IMR-90 (cell line): Measurements from ENCODE around the gene PPM1A. TPM values are rescaled to one million over a fixed set of nuclear protein-coding genes. Genes with fewer than 3 reads are reported as not detected.

ENCODE experiments used
- ATAC-seq: fragments of 200-7000 bp; cut with Tn5 transposase; 2 replicates; pipeline ENCODE4 v1.9.1; 2020; ENCODE audit warnings: low read depth, mild to moderate bottlenecking, moderate library complexity
- BruUV-seq: library from RNA; stranded (reverse); fragments of 400-500 nt; replicated peaks from 2 replicates; lab custom pipeline; 2021; lab: Mats Ljungman, UMichigan
- CTCF ChIA-PET: fragments of 300-600 bp; formaldehyde crosslinking; extraction: SDS; loops from one replicate; lab custom pipeline; 2021; ENCODE audit warnings: antibody characterized with exemption; lab: Yijun Ruan, JAX
- POLR2A ChIA-PET: fragments of 300-600 bp; sonication (Branson Sonifier 250); formaldehyde crosslinking; loops from one replicate; lab custom pipeline; 2022; ENCODE audit warnings: antibody characterized with exemption; ENCODE audit not compliant: unreplicated experiment; lab: Charles Lee
- DNase-seq: peaks from one replicate; pipeline ENCODE4 v3.0.0; 2013
- H2AFZ ChIP-seq: replicated peaks from 2 replicates; pipeline ENCODE3; 2013; ENCODE audit warnings: low read length, mild to moderate bottlenecking; ENCODE audit not compliant: poor library complexity
- H2AK5ac ChIP-seq: 2 replicates; pipeline ENCODE4 v1.6.1; 2013; ENCODE audit warnings: low read depth, low read length, inconsistent platforms
- H2AK9ac ChIP-seq: replicated peaks from 2 replicates; pipeline ENCODE3; 2013; ENCODE audit warnings: mild to moderate bottlenecking, low read depth, low read length, moderate library complexity; ENCODE audit not compliant: poor library complexity
- H2BK120ac ChIP-seq: 2 replicates; pipeline ENCODE4 v1.6.1; 2013; ENCODE audit warnings: low read depth, low read length, inconsistent platforms
- H2BK15ac ChIP-seq: 3 replicates; pipeline ENCODE4 v1.6.1; 2013; ENCODE audit warnings: low read depth, low read length, inconsistent platforms
- H2BK20ac ChIP-seq: 2 replicates; pipeline ENCODE4 v1.6.1; 2013; ENCODE audit warnings: low read depth, mild to moderate bottlenecking, inconsistent platforms, low read length, moderate library complexity
- H2BK5ac ChIP-seq: 2 replicates; pipeline ENCODE4 v1.6.1; 2013; ENCODE audit warnings: mild to moderate bottlenecking, low read depth, low read length, inconsistent platforms; ENCODE audit not compliant: poor library complexity, severe bottlenecking
- H3K14ac ChIP-seq: replicated peaks from 2 replicates; pipeline ENCODE4 v1.6.1; 2013; ENCODE audit warnings: low read depth, low read length, inconsistent platforms
- H3K18ac ChIP-seq: 2 replicates; pipeline ENCODE4 v1.6.1; 2013; ENCODE audit warnings: low read depth, low read length, control low read depth
- H3K23ac ChIP-seq: 2 replicates; pipeline ENCODE4 v1.6.1; 2013; ENCODE audit warnings: low read depth, low read length, inconsistent platforms
- H3K27ac ChIP-seq: 2 replicates; pipeline ENCODE4 v1.5.1; 2013; ENCODE audit warnings: mild to moderate bottlenecking, control low read depth, low read length; ENCODE audit not compliant: insufficient read depth
- H3K27me3 ChIP-seq: 2 replicates; pipeline ENCODE4 v1.6.1; 2013; ENCODE audit warnings: low read length; ENCODE audit not compliant: control insufficient read depth, insufficient read depth
- H3K36me3 ChIP-seq: 2 replicates; pipeline ENCODE4 v1.6.1; 2013; ENCODE audit warnings: low read length, mixed read lengths; ENCODE audit not compliant: control insufficient read depth, insufficient read depth
- H3K4ac ChIP-seq: 2 replicates; pipeline ENCODE4 v1.6.1; 2013; ENCODE audit warnings: low read depth, low read length, inconsistent platforms
- H3K4me1 ChIP-seq: 2 replicates; pipeline ENCODE4 v1.6.1; 2013; ENCODE audit warnings: low read length, mixed read lengths; ENCODE audit not compliant: control insufficient read depth, insufficient read depth
- H3K4me2 ChIP-seq: 2 replicates; pipeline ENCODE4 v1.6.1; 2013; ENCODE audit warnings: low read depth, mild to moderate bottlenecking, control low read depth, low read length, moderate library complexity
- H3K4me3 ChIP-seq: 2 replicates; pipeline ENCODE4 v1.5.1; 2013; ENCODE audit warnings: low read depth, mild to moderate bottlenecking, control low read depth, low read length, moderate library complexity; ENCODE audit not compliant: insufficient read depth
- H3K56ac ChIP-seq: 2 replicates; pipeline ENCODE4 v1.6.1; 2013; ENCODE audit warnings: low read length, inconsistent platforms; ENCODE audit not compliant: insufficient read depth; ENCODE audit errors: extremely low read depth
- H3K79me1 ChIP-seq, 2 experiments: 2 replicates each; pipeline ENCODE4 v1.6.1; 2013; ENCODE audit warnings: low read length in 2 of 2, inconsistent platforms in 1 of 2, low read depth in 1 of 2
- H3K9ac ChIP-seq: 2 replicates; pipeline ENCODE4 v1.6.1; 2013; ENCODE audit warnings: low read depth, low read length, control low read depth
- H3K9me1 ChIP-seq: 2 replicates; pipeline ENCODE4 v1.6.1; 2013; ENCODE audit warnings: low read length, inconsistent platforms; ENCODE audit not compliant: insufficient read depth
- H3K9me3 ChIP-seq: 2 replicates; pipeline ENCODE4 v1.6.1; 2013; ENCODE audit warnings: low read length; ENCODE audit not compliant: control insufficient read depth, insufficient read depth
- H4K20me1 ChIP-seq: 2 replicates; pipeline ENCODE4 v1.6.1; 2013; ENCODE audit warnings: low read length, inconsistent platforms; ENCODE audit not compliant: insufficient read depth
- H4K5ac ChIP-seq: 2 replicates; pipeline ENCODE4 v1.6.1; 2013; ENCODE audit warnings: mild to moderate bottlenecking, low read depth, low read length, control low read depth
- H4K8ac ChIP-seq, 2 experiments: 2 replicates each; pipeline ENCODE4 v1.6.1; 2013; ENCODE audit warnings: low read depth in 2 of 2, low read length in 2 of 2, control low read depth in 1 of 2, inconsistent platforms in 1 of 2
- H4K91ac ChIP-seq: 2 replicates; pipeline ENCODE4 v1.6.1; 2013; ENCODE audit warnings: low read depth, low read length, inconsistent platforms; ENCODE audit not compliant: insufficient read depth
- BHLHE40 ChIP-seq: fragments of 150-350 bp; IDR thresholded peaks from 2 replicates; pipeline ENCODE4 v1.6.1; 2016; ENCODE audit warnings: mild to moderate bottlenecking, low read depth, low read length
- CHD1 ChIP-seq: IDR thresholded peaks from 2 replicates; pipeline ENCODE4 v1.6.1; 2012; ENCODE audit warnings: low read depth, low read length, improper control_type of control experiment
- CTCF ChIP-seq: conservative IDR thresholded peaks from 2 replicates; pipeline ENCODE4 v1.5.1; 2012; ENCODE audit warnings: mild to moderate bottlenecking, low read depth, low read length, improper control_type of control experiment
- ELK1 ChIP-seq: fragments of 150-350 bp; IDR thresholded peaks from 2 replicates; pipeline ENCODE4 v1.6.1; 2016; ENCODE audit warnings: low read depth, mild to moderate bottlenecking, low read length, moderate library complexity, borderline replicate concordance
- MAFK ChIP-seq: IDR thresholded peaks from 2 replicates; pipeline ENCODE4 v1.6.1; 2012; ENCODE audit warnings: low read depth, low read length, improper control_type of control experiment
- POLR2A ChIP-seq: IDR thresholded peaks from 2 replicates; pipeline ENCODE4 v1.6.1; 2012; ENCODE audit warnings: mild to moderate bottlenecking, low read depth, low read length
- RAD21 ChIP-seq: IDR thresholded peaks from 2 replicates; pipeline ENCODE4 v1.6.1; 2012; ENCODE audit warnings: low read length, improper control_type of control experiment
- WGBS, 2 experiments: methylation state at CpG; one replicate each; pipeline versions ENCODE4 v1.1.5 to v1.1.7; 2013; ENCODE audit warnings: missing lambda C conversion rate in 2 of 2; ENCODE audit not compliant: insufficient read length in 1 of 2; ENCODE audit errors: extremely low coverage in 2 of 2; 5-methylcytosine and 5-hydroxymethylcytosine counted together
- dilution Hi-C: fragments of 300-500 bp; cut with HindIII; formaldehyde crosslinking; loops from one replicate; pipeline ENCODE4 v1.14.3; 2018; ENCODE audit warnings: low sequenced_read_pairs; ENCODE audit not compliant: unreplicated experiment
- in situ Hi-C: fragments of 300-500 bp; cut with MboI; formaldehyde crosslinking; loops from 3 replicates; pipeline ENCODE4 v1.14.3; 2019; ENCODE audit warnings: low sequenced_read_pairs, inconsistent platforms, mixed read lengths
- intact Hi-C: fragments of 100-400 bp; cut with micrococcal nuclease; formaldehyde crosslinking; loops from 2 replicates; pipeline ENCODE4 v1.10.0; 2022
- polyA plus RNA-seq, 3 experiments: library from polyadenylated mRNA; depleted of rRNA; stranded (reverse); fragments of >200 nt; gene quantifications; 2 replicates each; pipeline ENCODE4 v1.2.3, GENCODE V29; 2012; ENCODE audit warnings: low replicate concordance in 1 of 3
- total RNA-seq: library from RNA; depleted of rRNA; stranded (reverse); fragments of >200 nt; gene quantifications from 2 replicates; pipeline ENCODE4 v1.2.3, GENCODE V29; 2012; rRNA removed

Gene PPM1A
- total and polyA plus RNA-seq, 2 of the 4 experiments (the other 2 are of a cell fraction), result 14.3 to 15.1 TPM

DNA sequence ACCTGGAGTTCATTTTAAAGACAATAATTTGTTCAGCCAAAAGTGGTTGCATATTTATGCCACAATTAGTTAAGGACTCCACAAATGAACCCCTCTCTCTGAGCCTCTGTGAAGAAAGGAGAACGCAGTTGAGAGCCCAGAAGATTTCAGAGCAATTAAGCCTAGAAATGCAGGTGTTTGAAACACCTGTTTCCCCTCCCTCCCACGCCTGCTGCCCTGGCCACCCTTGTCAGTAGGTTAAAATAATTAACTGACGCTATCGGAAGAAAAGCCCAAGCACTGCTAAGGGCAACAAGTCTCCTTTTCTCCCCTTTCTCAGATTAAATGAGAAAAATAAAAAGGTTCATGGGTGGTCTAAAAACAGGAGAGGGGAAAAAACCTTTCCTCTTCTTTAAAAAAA lies 99.2 kb downstream of the PPM1A start:
- no peak overlapping the region for H3K4me3 ChIP-seq
- H2AK5ac ChIP-seq, result no peak overlapping the region
- CTCF ChIA-PET, result interaction anchor here (1.3 kb wide), 1 partner anchor 12 kb away, joined by 3 read pairs; no protein-coding TSS in a partner anchor
- no peaks in the 10 kb centered on the region for H3K9me3 ChIP-seq
- DNase-seq, result no peak
- no peak overlapping the region for H3K56ac ChIP-seq
- no peaks in the 10 kb centered on the region for H4K20me1 ChIP-seq
- TF ChIP-seq CHD1 (no peak), RAD21 (no peak), BHLHE40 (no peak), MAFK (no peak), CTCF (no peak), ELK1 (no peak), POLR2A (no peak)
- H3K4me1 ChIP-seq, result no peaks in the 10 kb centered on the region
- H3K4ac ChIP-seq, result no peak overlapping the region
- ATAC-seq, result no peak
- no TSS peak for BruUV-seq
- H3K27ac ChIP-seq, result no peak overlapping the region
- no peak overlapping the region for H2BK20ac ChIP-seq
- no peak overlapping the region for H4K5ac ChIP-seq
- dilution Hi-C loops (no loop called here), intact Hi-C loops (no loop called here), in situ Hi-C loops (loop anchor here (5.0 to 25.0 kb wide), 3 partner anchors 219 to 937 kb away; partner anchors contain the start of gene TMEM30B)
- no peak overlapping the region for H2AK9ac ChIP-seq
- H2BK120ac ChIP-seq, result no peak overlapping the region
- no peak overlapping the region for H3K4me2 ChIP-seq
- no peak overlapping the region for H3K9ac ChIP-seq
- POLR2A ChIA-PET, result no interaction called here
- H3K27me3 ChIP-seq, result peaks cover 15% of the 10 kb centered on the region
- H3K23ac ChIP-seq, result no peak overlapping the region
- H3K18ac ChIP-seq, result no peak overlapping the region
- H2AFZ ChIP-seq, result no peak overlapping the region
- H3K9me1 ChIP-seq, result no peaks in the 10 kb centered on the region
- no peak overlapping the region for H3K14ac ChIP-seq
- H4K91ac ChIP-seq, result no peak overlapping the region
- whole genome bisulfite sequencing, 2 experiments, result no CpG with 5 or more reads among the region's 4 CpGs
- no peaks in the 10 kb centered on the region for H3K36me3 ChIP-seq
- H2BK15ac ChIP-seq, result no peak overlapping the region
- no peak overlapping the region for H4K8ac ChIP-seq
- H2BK5ac ChIP-seq, result no peak overlapping the region
- no peaks in the 10 kb centered on the region for H3K79me1 ChIP-seq

Other genes starting within 250 kb of the PPM1A start
- gene PCNX4, start 157.3 kb upstream of the PPM1A start, total RNA-seq, result 128 and 151 TPM in 2 replicates
- 44.7 and 55.4 TPM in 2 replicates for gene PCNX4, start 157.3 kb upstream of the PPM1A start, polyA plus RNA-seq (2012; rRNA removed)
- 50.2 and 56.7 TPM in 2 replicates for gene DHRS7, start 83.8 kb upstream of the PPM1A start, total RNA-seq
- 30.3 and 33.9 TPM in 2 replicates for gene DHRS7, start 83.8 kb upstream of the PPM1A start, polyA plus RNA-seq (2012; rRNA removed)
- gene C14orf39, start 236.8 kb downstream of the PPM1A start, total RNA-seq, result 0.28 and 0.36 TPM in 2 replicates
- 0.38 and 0.70 TPM in 2 replicates for gene C14orf39, start 236.8 kb downstream of the PPM1A start, polyA plus RNA-seq (2012; rRNA removed)